Gastrocnemius medialis (tissue), 4 donors: ENCODE results near the gene NPS.

Experiments
- POLR2A ChIP-seq, 2 donors: fragments of 450-650 bp; IDR thresholded peaks; one replicate each; pipeline ENCODE4 v1.6.1; 2017; ENCODE audit warnings: antibody characterized with exemption in 2 of 2, mild to moderate bottlenecking in 2 of 2, moderate library complexity in 2 of 2
- TF ChIP-seq, protein P1 (sequence below), 5 experiments: fragments of 450-650 bp in 3 of 5; fragments of 200-600 bp in 2 of 5; sonication (generic) in 2 of 5; IDR thresholded peaks in 4 of 5; conservative IDR thresholded peaks in 1 of 5; 1 replicate in 4 of 5; 2 replicates in 1 of 5; pipeline ENCODE4 v1.5.1; 2016 to 2019; ENCODE audit warnings: antibody characterized with exemption in 5 of 5, mild to moderate bottlenecking in 3 of 5, moderate library complexity in 3 of 5

DNA sequence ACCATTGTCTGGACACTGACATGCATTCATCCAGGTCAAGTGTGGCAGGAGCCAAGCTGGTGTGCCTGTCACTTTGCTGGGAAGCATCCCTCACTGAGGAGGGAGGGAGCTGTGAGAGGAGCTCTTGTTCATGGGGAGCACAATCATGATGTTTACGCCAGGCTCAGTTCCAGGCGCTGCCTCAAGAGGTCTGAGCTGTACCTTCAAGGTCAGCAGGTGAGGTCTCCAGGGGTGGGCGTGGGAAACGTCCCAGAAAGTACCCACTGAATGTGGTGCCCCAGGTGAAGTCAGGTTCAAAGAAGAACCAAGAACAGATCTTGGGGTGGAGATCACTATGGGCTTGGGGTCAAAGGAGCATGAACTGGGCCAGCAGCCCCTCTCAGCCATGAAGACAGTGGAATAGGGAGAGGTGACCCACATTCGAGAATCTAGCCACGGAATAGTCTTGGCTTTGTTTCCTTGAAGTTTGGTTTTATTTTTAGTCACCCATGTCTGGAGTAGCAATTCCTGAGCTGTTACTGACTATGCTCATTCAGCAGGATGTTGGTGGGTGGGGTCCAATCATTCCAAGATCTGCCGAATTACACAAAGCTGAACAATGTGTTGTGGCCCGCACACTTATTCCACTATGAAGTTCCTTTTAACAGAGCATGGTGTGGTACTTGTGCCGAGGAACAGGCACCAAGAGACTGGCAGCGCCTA is 29.3 kb downstream of the NPS start:
- TF ChIP-seq, protein P1, sequence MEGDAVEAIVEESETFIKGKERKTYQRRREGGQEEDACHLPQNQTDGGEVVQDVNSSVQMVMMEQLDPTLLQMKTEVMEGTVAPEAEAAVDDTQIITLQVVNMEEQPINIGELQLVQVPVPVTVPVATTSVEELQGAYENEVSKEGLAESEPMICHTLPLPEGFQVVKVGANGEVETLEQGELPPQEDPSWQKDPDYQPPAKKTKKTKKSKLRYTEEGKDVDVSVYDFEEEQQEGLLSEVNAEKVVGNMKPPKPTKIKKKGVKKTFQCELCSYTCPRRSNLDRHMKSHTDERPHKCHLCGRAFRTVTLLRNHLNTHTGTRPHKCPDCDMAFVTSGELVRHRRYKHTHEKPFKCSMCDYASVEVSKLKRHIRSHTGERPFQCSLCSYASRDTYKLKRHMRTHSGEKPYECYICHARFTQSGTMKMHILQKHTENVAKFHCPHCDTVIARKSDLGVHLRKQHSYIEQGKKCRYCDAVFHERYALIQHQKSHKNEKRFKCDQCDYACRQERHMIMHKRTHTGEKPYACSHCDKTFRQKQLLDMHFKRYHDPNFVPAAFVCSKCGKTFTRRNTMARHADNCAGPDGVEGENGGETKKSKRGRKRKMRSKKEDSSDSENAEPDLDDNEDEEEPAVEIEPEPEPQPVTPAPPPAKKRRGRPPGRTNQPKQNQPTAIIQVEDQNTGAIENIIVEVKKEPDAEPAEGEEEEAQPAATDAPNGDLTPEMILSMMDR (IDR thresholded peaks at IDR 0.05 in 4 of 5, conservative IDR thresholded peaks at IDR 0.05 in 1 of 5): no peak
- no peak for TF ChIP-seq POLR2A (IDR thresholded peaks at IDR 0.05)
